DMS153 (cell line): ENCODE measurements around the gene AATK.
"Not testable (repeated sequence)": the region's sequence is repeated elsewhere in the genome, so short reads cannot be mapped to it uniquely, and the experiment has no call there.

Experiments used
- DNase-seq: peaks from one replicate; lab custom pipeline; 2025; lab: John Stamatoyannopoulos, UW

Gene AATK

GRCh38 chr17:81162491-81162890 is 3.5 kb downstream of the AATK start:
- DNase-seq, result no peak

- DNase-seq, result no peak
Observed at GRCh38 chr17:81161972-81162371, 4.0 kb downstream of the AATK start.

- DNase-seq, result no peak
Observed at GRCh38 chr17:81161536-81161935, 4.5 kb downstream of the AATK start.

GRCh38 chr17:81160747-81161453 is 5.1 kb downstream of the AATK start:
- DNase-seq, result no peak

- no peak for DNase-seq
Observed at GRCh38 chr17:81160306-81160705, 5.7 kb downstream of the AATK start.

GRCh38 chr17:81159611-81160265 is 6.3 kb downstream of the AATK start:
- no peak for DNase-seq

- DNase-seq, result no peak
Observed at GRCh38 chr17:81158688-81159590, 7.1 kb downstream of the AATK start.

GRCh38 chr17:81157848-81158687 is 8.0 kb downstream of the AATK start:
- DNase-seq, result no peak

GRCh38 chr17:81156866-81157805 is 8.9 kb downstream of the AATK start:
- DNase-seq, result no peak

GRCh38 chr17:81154961-81155360 is 11.1 kb downstream of the AATK start:
- no peak for DNase-seq

- DNase-seq, result not testable (repeated sequence)
Observed at GRCh38 chr17:81154016-81154415, 12.0 kb downstream of the AATK start.

GRCh38 chr17:81153340-81153803 is 12.6 kb downstream of the AATK start:
- DNase-seq, result no peak

- DNase-seq, result no peak
Observed at GRCh38 chr17:81152288-81152828, 13.7 kb downstream of the AATK start.

GRCh38 chr17:81151278-81151677 is 14.7 kb downstream of the AATK start:
- DNase-seq, result no peak

- DNase-seq, result no peak
Observed at GRCh38 chr17:81150377-81151077, 15.5 kb downstream of the AATK start.

- DNase-seq, result no peak
Observed at GRCh38 chr17:81148986-81149533, 17.0 kb downstream of the AATK start.

GRCh38 chr17:81148571-81148970 is 17.4 kb downstream of the AATK start:
- no peak for DNase-seq

- no peak for DNase-seq
Observed at GRCh38 chr17:81147701-81148100, 18.3 kb downstream of the AATK start.

- not testable (repeated sequence) for DNase-seq
Observed at GRCh38 chr17:81146208-81146607, 19.8 kb downstream of the AATK start.
